ENCODE results near the gene NDUFB5.
A peak's percentile ranks its signal among the peaks of the same experiment; 100 is the strongest.

Gene NDUFB5

GRCh38 chr3:179604321-179605078, at the start of gene NDUFB5, which contains the start of gene MRPL47:
Gene NDUFB5, plus strand, starts transcription at chr3:179604794. Its CDS starts 22 bp downstream, at chr3:179604816.
Gene MRPL47, minus strand, starts transcription at chr3:179604638. Its CDS starts 14 bp downstream, at chr3:179604624.
- Histone ChIP-seq H3K36me3 (ENCODE audit: control insufficient read depth in 2 of 2, insufficient read depth in 2 of 2, low read length in 2 of 2) (peaks cover 16 to 22% of the 10 kb centered on the region in 2 donors), H3K9ac (ENCODE audit: low read depth in 1 of 2, low read length in 2 of 2) (peak within 1 kb of the TSS; percentile 93 to 98), H3K4me1 (ENCODE audit: control insufficient read depth in 2 of 2, insufficient read depth in 2 of 2, low read length in 2 of 2) (peaks cover 0 to 13% of the 10 kb centered on the region in 2 donors), H3K4me3 (ENCODE audit: low read length in 2 of 2) (peak within 1 kb of the TSS; percentile 90 to 92), H3K27me3 (ENCODE audit: control insufficient read depth in 2 of 2, insufficient read depth in 2 of 2, low read length in 2 of 2) (no peaks in the 10 kb centered on the region), H3K9me3 (ENCODE audit: control insufficient read depth in 2 of 2, low read length in 2 of 2) (no peaks in the 10 kb centered on the region), H3K27ac (ENCODE audit: low read depth in 2 of 2, low read length in 2 of 2) (peak within 1 kb of the TSS; percentile 84 to 93)

- H3K4me1 ChIP-seq (ENCODE audit: control insufficient read depth in 2 of 2, insufficient read depth in 2 of 2, low read length in 2 of 2): peaks cover 1 to 3% of the 10 kb centered on the region in 2 donors
- no peaks in the 10 kb centered on the region for H3K36me3 ChIP-seq (ENCODE audit: control insufficient read depth in 2 of 2, insufficient read depth in 2 of 2, low read length in 2 of 2)
- no peak overlapping the region for H3K9ac ChIP-seq (ENCODE audit: low read depth in 1 of 2, low read length in 2 of 2)
- no peaks in the 10 kb centered on the region for H3K27me3 ChIP-seq (ENCODE audit: control insufficient read depth in 2 of 2, insufficient read depth in 2 of 2, low read length in 2 of 2)
- H3K27ac ChIP-seq (ENCODE audit: low read depth in 2 of 2, low read length in 2 of 2): no peak overlapping the region
- no peak overlapping the region for H3K4me3 ChIP-seq (ENCODE audit: low read length in 2 of 2)
- H3K9me3 ChIP-seq (ENCODE audit: control insufficient read depth in 2 of 2, low read length in 2 of 2): no peaks in the 10 kb centered on the region
Measured at GRCh38 chr3:179558742-179559364, 45.7 kb upstream of the NDUFB5 start.

GRCh38 chr3:179560791-179561190, 43.8 kb upstream of the NDUFB5 start:
- Histone ChIP-seq H3K9ac (ENCODE audit: low read depth in 1 of 2, low read length in 2 of 2) (no peak overlapping the region), H3K4me1 (ENCODE audit: control insufficient read depth in 2 of 2, insufficient read depth in 2 of 2, low read length in 2 of 2) (peaks cover 4 to 8% of the 10 kb centered on the region in 2 donors), H3K4me3 (ENCODE audit: low read length in 2 of 2) (no peak overlapping the region), H3K27me3 (ENCODE audit: control insufficient read depth in 2 of 2, insufficient read depth in 2 of 2, low read length in 2 of 2) (no peaks in the 10 kb centered on the region), H3K9me3 (ENCODE audit: control insufficient read depth in 2 of 2, low read length in 2 of 2) (no peaks in the 10 kb centered on the region), H3K36me3 (ENCODE audit: control insufficient read depth in 2 of 2, insufficient read depth in 2 of 2, low read length in 2 of 2) (no peaks in the 10 kb centered on the region), H3K27ac (ENCODE audit: low read depth in 2 of 2, low read length in 2 of 2) (no peak overlapping the region)

- H3K27ac ChIP-seq (ENCODE audit: low read depth in 2 of 2, low read length in 2 of 2): peak within 1 kb of the TSS; percentile 77 to 86
- no peaks in the 10 kb centered on the region for H3K36me3 ChIP-seq (ENCODE audit: control insufficient read depth in 2 of 2, insufficient read depth in 2 of 2, low read length in 2 of 2)
- no peaks in the 10 kb centered on the region for H3K27me3 ChIP-seq (ENCODE audit: control insufficient read depth in 2 of 2, insufficient read depth in 2 of 2, low read length in 2 of 2)
- H3K4me3 ChIP-seq (ENCODE audit: low read length in 2 of 2): peak within 1 kb of the TSS; percentile 91 to 97
- H3K9me3 ChIP-seq (ENCODE audit: control insufficient read depth in 2 of 2, low read length in 2 of 2): no peaks in the 10 kb centered on the region
- H3K9ac ChIP-seq (ENCODE audit: low read depth in 1 of 2, low read length in 2 of 2): peak within 1 kb of the TSS; percentile 78 to 79
- peaks cover 4 to 8% of the 10 kb centered on the region in 2 donors for H3K4me1 ChIP-seq (ENCODE audit: control insufficient read depth in 2 of 2, insufficient read depth in 2 of 2, low read length in 2 of 2)
Measured at GRCh38 chr3:179562591-179563270, 41.9 kb upstream of the NDUFB5 start, which contains the start of gene ACTL6A. Gene ACTL6A, plus strand, starts transcription at chr3:179562926. Its CDS starts 167 bp downstream, at chr3:179563093.

- peak overlapping the region; percentile 91 to 97 for H3K4me3 ChIP-seq (ENCODE audit: low read length in 2 of 2)
- no peaks in the 10 kb centered on the region for H3K27me3 ChIP-seq (ENCODE audit: control insufficient read depth in 2 of 2, insufficient read depth in 2 of 2, low read length in 2 of 2)
- peaks cover 4 to 8% of the 10 kb centered on the region in 2 donors for H3K4me1 ChIP-seq (ENCODE audit: control insufficient read depth in 2 of 2, insufficient read depth in 2 of 2, low read length in 2 of 2)
- H3K9ac ChIP-seq (ENCODE audit: low read depth in 1 of 2, low read length in 2 of 2): peak overlapping the region; percentile 78 to 79
- no peaks in the 10 kb centered on the region for H3K36me3 ChIP-seq (ENCODE audit: control insufficient read depth in 2 of 2, insufficient read depth in 2 of 2, low read length in 2 of 2)
- no peaks in the 10 kb centered on the region for H3K9me3 ChIP-seq (ENCODE audit: control insufficient read depth in 2 of 2, low read length in 2 of 2)
- peak overlapping the region; percentile 77 to 86 for H3K27ac ChIP-seq (ENCODE audit: low read depth in 2 of 2, low read length in 2 of 2)
Measured at GRCh38 chr3:179563271-179563783, 41.3 kb upstream of the NDUFB5 start.

GRCh38 chr3:179565496-179565895, 39.1 kb upstream of the NDUFB5 start:
- Histone ChIP-seq H3K36me3 (ENCODE audit: control insufficient read depth in 2 of 2, insufficient read depth in 2 of 2, low read length in 2 of 2) (peaks cover 3 to 6% of the 10 kb centered on the region in 2 donors), H3K9ac (ENCODE audit: low read depth in 1 of 2, low read length in 2 of 2) (no peak overlapping the region), H3K27me3 (ENCODE audit: control insufficient read depth in 2 of 2, insufficient read depth in 2 of 2, low read length in 2 of 2) (no peaks in the 10 kb centered on the region), H3K9me3 (ENCODE audit: control insufficient read depth in 2 of 2, low read length in 2 of 2) (no peaks in the 10 kb centered on the region), H3K4me1 (ENCODE audit: control insufficient read depth in 2 of 2, insufficient read depth in 2 of 2, low read length in 2 of 2) (peaks cover 4 to 8% of the 10 kb centered on the region in 2 donors), H3K4me3 (ENCODE audit: low read length in 2 of 2) (no peak overlapping the region), H3K27ac (ENCODE audit: low read depth in 2 of 2, low read length in 2 of 2) (no peak overlapping the region)

GRCh38 chr3:179580992-179581391, 23.6 kb upstream of the NDUFB5 start:
- Histone ChIP-seq H3K4me1 (ENCODE audit: control insufficient read depth in 2 of 2, insufficient read depth in 2 of 2, low read length in 2 of 2) (no peaks in the 10 kb centered on the region), H3K9me3 (ENCODE audit: control insufficient read depth in 2 of 2, low read length in 2 of 2) (no peaks in the 10 kb centered on the region), H3K4me3 (ENCODE audit: low read length in 2 of 2) (no peak overlapping the region), H3K9ac (ENCODE audit: low read depth in 1 of 2, low read length in 2 of 2) (no peak overlapping the region), H3K27ac (ENCODE audit: low read depth in 2 of 2, low read length in 2 of 2) (no peak overlapping the region), H3K27me3 (ENCODE audit: control insufficient read depth in 2 of 2, insufficient read depth in 2 of 2, low read length in 2 of 2) (no peaks in the 10 kb centered on the region), H3K36me3 (ENCODE audit: control insufficient read depth in 2 of 2, insufficient read depth in 2 of 2, low read length in 2 of 2) (peaks cover 35 to 43% of the 10 kb centered on the region in 2 donors)

GRCh38 chr3:179589143-179589542, 15.5 kb upstream of the NDUFB5 start:
- no peak overlapping the region for H3K9ac ChIP-seq (ENCODE audit: low read depth in 1 of 2, low read length in 2 of 2)
- H3K9me3 ChIP-seq (ENCODE audit: control insufficient read depth in 2 of 2, low read length in 2 of 2): no peaks in the 10 kb centered on the region
- H3K27me3 ChIP-seq (ENCODE audit: control insufficient read depth in 2 of 2, insufficient read depth in 2 of 2, low read length in 2 of 2): no peaks in the 10 kb centered on the region
- no peaks in the 10 kb centered on the region for H3K4me1 ChIP-seq (ENCODE audit: control insufficient read depth in 2 of 2, insufficient read depth in 2 of 2, low read length in 2 of 2)
- H3K36me3 ChIP-seq (ENCODE audit: control insufficient read depth in 2 of 2, insufficient read depth in 2 of 2, low read length in 2 of 2): peaks cover 62 to 63% of the 10 kb centered on the region in 2 donors
- no peak overlapping the region for H3K4me3 ChIP-seq (ENCODE audit: low read length in 2 of 2)
- no peak overlapping the region for H3K27ac ChIP-seq (ENCODE audit: low read depth in 2 of 2, low read length in 2 of 2)

- no peaks in the 10 kb centered on the region for H3K4me1 ChIP-seq (ENCODE audit: control insufficient read depth in 2 of 2, insufficient read depth in 2 of 2, low read length in 2 of 2)
- no peak overlapping the region for H3K27ac ChIP-seq (ENCODE audit: low read depth in 2 of 2, low read length in 2 of 2)
- H3K9ac ChIP-seq (ENCODE audit: low read depth in 1 of 2, low read length in 2 of 2): no peak overlapping the region
- H3K4me3 ChIP-seq (ENCODE audit: low read length in 2 of 2): no peak overlapping the region
- no peaks in the 10 kb centered on the region for H3K9me3 ChIP-seq (ENCODE audit: control insufficient read depth in 2 of 2, low read length in 2 of 2)
- H3K36me3 ChIP-seq (ENCODE audit: control insufficient read depth in 2 of 2, insufficient read depth in 2 of 2, low read length in 2 of 2): peaks cover 67 to 68% of the 10 kb centered on the region in 2 donors
- H3K27me3 ChIP-seq (ENCODE audit: control insufficient read depth in 2 of 2, insufficient read depth in 2 of 2, low read length in 2 of 2): no peaks in the 10 kb centered on the region
Measured at GRCh38 chr3:179590669-179591068, 13.9 kb upstream of the NDUFB5 start.

Data from mucosa of rectum (tissue), 2 donors.